CD4-positive, alpha-beta T cell treated with Interleukin-2 at 100 ng/mL for 4 hours (primary cell): Measurements from ENCODE around the gene LMOD2.

Source experiments
- DNase-seq: peaks from one replicate; pipeline ENCODE4 v3.0.0-alpha.2; 2020; ENCODE audit warnings: low spot score

The LMOD2 gene

DNA sequence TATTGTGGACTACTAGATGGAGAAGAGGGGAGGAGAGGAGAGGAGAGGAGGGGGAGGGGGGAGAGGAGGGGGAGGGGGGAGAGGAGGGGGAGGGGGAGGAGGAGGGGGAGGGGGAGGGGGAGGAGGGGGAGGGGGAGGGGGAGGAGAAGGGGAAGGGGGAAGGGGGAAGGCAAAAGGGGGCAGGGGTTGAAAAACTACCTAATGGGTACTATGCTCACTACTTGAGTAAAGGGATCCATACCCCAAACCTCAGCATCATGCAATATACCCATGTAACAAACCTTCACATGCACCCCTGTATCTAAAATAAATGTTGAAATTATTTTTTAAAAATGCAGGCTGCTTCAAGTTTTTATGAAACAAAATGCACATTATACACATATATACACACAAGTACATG, 15.1 kb upstream of the LMOD2 start:
- no peak for DNase-seq

DNA sequence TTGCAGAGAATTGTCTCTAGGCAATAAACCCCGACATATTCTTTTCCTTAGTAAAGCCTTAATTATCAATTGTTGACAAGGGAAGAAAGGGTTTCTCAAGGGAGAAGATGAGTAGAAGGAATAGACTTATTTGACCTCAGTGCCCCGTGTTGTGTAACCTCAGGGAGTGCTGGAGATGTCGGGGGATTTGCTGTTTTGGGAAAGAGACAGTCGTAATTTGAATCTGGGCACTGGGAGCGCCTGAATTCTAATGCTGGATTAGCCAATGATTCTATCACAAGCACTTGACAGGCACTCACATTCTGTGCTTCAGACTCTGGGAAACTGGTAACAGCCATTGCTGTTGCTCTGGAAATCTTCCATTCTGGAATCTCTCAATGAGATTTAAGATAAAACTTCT, 13.8 kb upstream of the LMOD2 start:
- no peak for DNase-seq

DNA sequence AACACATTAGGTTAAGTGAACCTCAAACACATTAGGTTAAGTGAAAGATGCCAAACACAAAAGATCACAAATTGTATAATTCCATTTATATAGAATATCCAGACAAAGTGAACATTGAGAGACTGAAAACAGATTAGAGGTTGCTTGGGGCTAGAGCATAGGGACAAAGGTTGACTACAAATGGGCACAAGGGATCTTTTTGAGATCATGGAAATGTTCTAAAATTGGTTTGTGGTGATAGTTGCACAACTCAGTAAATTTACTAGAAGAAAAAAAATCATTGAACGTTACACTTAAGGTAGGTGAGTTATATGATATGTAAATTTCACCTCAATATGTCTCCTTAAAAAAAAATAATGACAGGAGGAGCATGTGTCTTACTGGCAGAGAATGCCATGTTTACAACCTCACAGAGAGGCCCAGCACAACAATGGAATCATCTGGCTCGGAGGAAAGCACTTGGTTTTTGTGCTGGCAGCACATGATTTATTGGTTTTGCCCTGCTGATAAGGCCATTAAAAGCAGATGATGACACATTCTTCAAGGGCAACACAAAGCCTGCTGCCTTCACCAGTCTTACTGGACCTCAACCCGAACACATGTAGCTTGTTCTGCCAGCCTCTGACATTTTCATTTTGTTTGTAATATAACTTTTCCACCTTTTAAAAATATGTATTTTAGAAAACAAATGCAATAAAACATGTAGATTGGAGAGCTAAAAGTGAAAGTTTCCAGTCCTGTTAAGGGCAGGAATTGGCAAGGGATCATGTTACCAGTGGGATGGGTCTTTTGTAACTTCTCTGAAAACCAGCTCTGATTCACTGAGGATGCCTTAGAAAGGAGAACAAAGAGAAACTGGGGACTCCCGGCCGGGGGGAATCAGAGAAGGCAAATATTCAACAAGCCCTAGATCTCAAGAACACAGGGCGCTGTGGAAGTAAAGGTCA, 11.9 kb upstream of the LMOD2 start:
- no peak for DNase-seq

- no peak for DNase-seq
These were observed 10.2 kb upstream of the LMOD2 start for GRCh38 chr7:123645516-123645915.

DNA sequence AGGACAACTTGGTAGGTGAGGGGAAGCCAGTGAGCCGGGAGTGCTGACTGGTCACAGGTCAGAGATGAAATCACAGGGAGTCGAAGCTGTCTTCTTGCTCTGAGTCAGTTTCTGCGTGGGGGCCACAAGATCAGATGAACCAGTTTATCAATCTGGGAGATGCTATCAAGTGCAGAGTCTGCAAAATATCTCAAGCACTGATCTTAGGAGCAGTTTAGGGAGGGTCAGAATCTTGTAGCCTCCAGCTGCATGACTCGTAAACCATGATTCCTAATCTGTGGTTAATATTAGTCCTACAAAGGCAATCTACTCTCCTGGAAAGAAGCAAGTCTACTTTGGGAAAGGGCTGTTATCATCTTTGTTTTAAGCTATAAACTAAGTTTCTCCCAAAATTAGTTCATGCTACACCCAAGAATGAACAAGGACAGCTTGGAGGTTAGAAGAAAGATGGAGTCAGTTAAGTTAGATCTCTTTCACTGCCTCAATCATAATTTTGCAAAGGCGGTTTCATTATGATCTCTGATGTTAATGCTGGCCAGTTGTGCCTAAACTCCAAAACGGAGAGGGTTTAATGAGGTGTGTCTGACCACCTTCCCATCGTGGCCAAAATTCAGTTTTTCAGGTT, 8.4 kb upstream of the LMOD2 start:
- DNase-seq = no peak

DNA sequence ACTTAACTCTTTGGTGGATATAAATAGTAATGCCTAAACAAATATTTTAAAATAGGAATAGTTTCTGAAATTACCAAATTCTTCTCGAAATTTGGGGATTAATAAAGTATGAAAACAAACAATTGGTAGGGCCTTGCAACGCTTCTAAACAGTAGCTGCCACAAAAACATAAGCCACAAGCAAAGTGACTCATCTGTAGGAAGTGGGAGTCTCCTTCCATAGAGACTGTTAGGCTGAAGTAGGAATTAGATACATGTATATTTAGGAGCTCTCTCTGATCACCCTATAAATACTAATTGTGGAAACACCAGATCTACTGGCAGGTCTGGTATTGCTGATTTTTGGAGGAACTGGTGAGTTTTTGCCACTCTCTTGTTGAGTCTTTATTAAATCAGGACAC, 5.7 kb upstream of the LMOD2 start:
- DNase-seq = no peak

GRCh38 chr7:123650595-123650994, 5.1 kb upstream of the LMOD2 start:
- DNase-seq = no peak

DNA sequence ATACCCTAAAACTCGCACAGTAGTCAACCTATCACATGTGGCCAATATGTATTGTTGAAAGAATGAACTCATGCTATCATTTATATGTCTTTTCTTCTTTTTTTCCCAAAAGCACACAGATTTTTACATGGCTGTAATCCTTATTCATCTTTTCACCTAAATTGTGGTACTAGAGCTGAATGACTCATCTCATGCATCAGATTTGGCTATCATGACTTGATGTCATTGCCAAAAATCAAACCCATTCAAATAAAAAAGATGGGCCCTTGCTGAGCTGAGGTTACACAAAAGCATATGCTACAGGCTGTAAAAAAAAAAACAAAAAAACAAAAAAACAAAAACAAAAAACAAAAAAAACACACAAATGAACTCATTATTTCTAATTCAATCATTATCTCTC, 3.3 kb upstream of the LMOD2 start:
- no peak for DNase-seq

DNA sequence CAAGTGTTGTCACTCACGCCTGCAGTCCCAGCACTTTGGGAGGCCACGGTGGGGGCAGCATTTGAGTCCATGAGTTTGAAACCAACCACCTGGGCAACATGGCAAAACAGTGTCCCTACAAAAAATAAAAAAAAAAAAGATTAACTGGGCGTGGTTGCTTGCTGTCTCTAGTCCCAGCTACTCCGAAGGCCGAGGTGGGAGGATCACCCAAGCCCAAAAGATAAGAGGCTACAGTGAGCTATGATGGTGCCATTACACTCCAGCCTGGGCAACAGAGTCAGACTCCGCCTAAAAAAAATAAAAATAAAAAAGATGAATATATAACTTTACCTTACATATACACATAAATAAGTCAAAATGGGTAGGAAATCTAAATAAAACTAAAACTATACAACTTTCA, 2.5 kb upstream of the LMOD2 start:
- DNase-seq = no peak

DNA sequence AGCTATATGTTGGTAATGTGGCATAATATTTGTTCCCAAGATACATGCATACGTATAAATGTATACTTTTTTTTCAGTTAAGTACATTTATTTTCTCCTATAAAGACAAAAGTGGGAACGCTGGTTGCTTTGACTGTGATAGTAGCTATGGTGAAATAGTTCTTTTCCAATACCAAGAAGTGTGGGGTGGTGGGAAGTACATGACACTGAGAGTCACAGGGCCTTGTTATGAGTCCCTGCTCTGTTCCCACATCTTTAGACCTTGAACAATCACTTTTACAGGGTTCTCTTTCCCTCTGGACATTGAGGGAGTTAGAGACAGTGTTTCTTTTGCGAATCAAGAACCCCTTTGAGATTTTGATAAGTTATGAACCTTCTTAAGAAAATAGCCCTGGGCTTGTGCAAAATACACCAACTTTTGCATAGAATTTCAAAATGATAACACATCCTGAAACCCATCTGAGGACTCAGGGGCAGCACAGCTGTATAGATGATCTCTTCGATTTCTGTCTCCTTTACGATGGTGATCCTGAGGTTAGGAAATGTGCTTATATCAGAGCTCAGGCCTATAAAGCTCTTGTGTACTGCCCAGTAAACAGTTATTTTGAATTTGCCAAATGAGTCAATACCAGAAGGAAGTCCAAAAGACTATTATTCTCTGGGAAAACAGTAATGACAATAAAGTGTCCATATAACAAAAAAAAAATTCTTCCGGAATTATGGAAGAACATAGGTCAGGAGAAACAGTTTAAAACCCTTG, 1.1 kb downstream of the LMOD2 start:
- no peak for DNase-seq

DNA sequence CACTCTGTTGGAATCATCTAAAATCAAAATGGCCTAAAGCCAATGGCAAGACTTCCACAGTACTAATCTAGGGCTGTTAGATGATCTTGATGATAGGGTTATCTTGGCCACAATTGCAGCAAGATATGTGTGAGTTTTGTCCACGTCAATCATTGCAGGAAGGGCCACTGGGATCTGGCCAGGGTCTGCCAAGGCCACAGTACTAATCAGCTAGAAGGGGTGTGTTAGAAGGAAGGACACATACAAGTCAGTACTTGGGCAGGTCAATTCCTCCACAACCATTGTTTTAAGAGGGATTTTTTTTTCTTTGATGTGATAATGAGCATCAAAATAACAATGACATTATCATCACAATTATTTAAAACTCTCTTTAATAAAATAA, 1.6 kb downstream of the LMOD2 start:
- no peak for DNase-seq

- no peak for DNase-seq
These were observed 2.4 kb downstream of the LMOD2 start for GRCh38 chr7:123658023-123658422.

GRCh38 chr7:123660514-123661354, 5.1 kb downstream of the LMOD2 start:
- no peak for DNase-seq

- DNase-seq = no peak
These were observed 6.1 kb downstream of the LMOD2 start for GRCh38 chr7:123661765-123662164.

DNA sequence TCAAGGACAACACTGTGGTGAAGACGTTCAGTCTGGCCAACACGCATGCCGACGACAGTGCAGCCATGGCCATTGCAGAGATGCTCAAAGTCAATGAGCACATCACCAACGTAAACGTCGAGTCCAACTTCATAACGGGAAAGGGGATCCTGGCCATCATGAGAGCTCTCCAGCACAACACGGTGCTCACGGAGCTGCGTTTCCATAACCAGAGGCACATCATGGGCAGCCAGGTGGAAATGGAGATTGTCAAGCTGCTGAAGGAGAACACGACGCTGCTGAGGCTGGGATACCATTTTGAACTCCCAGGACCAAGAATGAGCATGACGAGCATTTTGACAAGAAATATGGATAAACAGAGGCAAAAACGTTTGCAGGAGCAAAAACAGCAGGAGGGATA, 6.6 kb downstream of the LMOD2 start:
- no peak for DNase-seq

- DNase-seq = no peak
These were observed 7.1 kb downstream of the LMOD2 start for GRCh38 chr7:123662755-123663154.

DNA sequence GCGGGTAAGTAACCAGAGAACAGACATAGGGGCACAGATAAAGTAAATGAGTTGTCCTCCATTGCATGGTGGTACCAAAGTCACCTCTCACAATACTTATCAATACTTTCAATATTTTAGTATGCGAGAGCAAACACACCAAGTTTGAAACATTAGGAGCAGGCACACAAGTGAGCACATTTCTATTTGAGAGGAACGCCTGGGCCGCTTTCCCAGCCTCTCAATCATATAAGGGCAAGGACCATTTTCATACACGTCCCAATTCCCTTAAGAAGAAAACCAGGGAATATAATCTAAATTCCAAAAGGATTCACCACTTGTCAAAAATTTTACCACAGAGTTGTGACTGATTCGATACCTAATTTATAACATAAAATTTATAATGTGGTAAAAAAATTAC, 7.5 kb downstream of the LMOD2 start:
- no peak for DNase-seq

DNA sequence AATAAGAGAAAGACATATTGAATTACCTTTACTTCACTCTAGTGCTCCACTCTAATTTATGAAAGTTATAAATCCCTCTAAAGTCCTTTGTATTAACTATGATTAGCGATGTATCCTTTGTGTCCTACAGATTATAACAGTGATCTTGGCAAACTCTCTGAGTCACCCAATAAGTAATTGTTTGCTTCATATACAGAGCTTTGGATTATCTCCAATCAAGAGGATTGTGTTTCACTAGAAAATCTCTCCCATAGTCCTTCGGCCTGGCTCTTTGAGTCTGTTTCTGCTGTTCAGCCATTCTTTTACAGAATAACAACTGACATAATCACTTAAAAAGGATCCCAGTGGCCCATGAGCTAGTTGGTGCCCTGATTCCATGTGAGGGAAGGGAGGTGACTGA, 9.5 kb downstream of the LMOD2 start:
- no peak for DNase-seq

- DNase-seq = no peak
These were observed 10.2 kb downstream of the LMOD2 start for GRCh38 chr7:123665896-123666295.

DNA sequence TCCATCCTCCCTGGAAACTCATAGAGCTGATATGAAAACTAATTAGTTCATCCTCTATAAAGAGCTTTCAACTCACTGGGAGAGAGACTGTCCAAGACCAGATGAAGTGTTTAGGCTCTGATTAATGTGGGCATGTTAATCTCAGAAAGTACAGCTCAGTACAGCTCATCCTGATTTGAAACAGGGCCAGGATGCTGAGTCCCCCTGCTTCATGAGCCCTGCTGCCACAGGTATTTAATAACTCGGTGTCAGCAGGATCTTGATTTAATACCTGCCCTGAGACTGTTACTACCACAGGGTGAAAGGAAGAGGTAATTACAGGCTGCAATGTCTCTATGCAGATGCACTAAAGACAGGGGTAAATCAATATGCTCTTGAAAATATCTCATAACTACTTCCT, 10.8 kb downstream of the LMOD2 start:
- DNase-seq = no peak

DNA sequence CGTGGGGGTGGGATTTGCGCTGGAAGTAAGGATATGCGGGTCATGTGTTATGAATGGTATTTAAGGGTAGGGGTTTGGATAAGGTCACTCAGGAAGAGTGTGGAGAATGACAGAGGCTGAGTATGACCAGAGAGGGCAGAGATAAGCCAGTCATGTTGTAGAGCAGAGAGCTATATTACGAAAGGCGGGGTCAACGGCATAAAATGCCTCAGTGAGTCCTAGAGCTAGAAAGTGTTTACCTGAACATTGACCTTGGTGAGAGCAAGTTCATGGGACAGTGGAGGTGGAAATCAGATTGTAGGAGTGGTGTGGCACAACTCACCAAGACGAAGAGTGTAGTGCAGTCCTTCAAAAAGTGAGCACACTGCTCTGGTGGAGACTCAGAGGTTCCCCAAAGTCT, 13.8 kb downstream of the LMOD2 start:
- no peak for DNase-seq

GRCh38 chr7:123673137-123673732, 17.6 kb downstream of the LMOD2 start:
- DNase-seq = no peak
